SW480 (cell line): ENCODE data around the gene MAPKAP1.

Experiments
- DNase-seq: peaks from one replicate; pipeline ENCODE4 v3.0.0-alpha.2; 2016; ENCODE audit warnings: low spot score

Gene MAPKAP1

DNA sequence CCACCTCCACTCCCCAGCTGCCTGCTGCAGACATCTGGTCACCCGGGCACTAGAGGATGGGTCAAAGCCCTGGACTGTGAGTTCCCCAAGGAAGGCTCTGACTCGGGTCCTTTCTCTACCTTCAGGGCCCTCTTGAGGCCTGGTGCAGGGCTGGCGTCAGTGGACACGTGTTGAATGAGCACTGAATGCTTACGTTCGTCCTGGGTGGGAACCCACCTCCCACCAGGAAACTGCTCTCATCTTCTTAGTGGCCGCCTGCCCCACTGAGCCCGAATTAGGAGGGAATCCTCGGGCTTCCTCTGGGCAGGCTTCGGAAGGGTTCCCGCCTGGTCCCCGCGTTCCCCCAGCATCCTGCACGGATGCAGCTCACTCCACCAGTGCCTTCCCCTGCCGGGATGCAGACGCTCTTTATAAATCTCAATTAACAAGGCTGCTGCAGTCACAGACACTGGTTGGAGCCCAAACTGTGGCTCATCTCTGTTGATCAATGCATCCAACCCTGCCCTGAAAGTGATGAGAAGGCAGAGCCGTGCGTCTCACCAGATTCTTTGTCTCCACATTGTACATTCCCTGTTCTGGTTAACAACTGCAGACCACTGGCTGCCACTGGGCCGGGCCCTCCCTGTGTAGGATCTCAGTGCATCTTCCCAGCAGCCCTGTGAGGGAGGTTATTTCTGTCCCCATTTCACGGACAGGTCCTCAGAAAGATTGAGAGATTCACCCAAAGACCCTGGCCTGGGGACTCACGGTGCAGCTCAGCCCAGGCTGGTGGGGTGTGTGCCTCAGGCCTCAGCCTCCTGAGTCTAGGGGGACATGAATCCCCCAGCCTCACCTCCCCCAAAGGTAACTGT is 276.6 kb downstream of the MAPKAP1 start:
- no peak for DNase-seq

- DNase-seq = no peak
Measured at GRCh38 chr9:125429476-125430160, 277.4 kb downstream of the MAPKAP1 start.

GRCh38 chr9:125428902-125429467 is 278.0 kb downstream of the MAPKAP1 start:
- DNase-seq = no peak

GRCh38 chr9:125428060-125428901 is 278.7 kb downstream of the MAPKAP1 start:
- no peak for DNase-seq

DNA sequence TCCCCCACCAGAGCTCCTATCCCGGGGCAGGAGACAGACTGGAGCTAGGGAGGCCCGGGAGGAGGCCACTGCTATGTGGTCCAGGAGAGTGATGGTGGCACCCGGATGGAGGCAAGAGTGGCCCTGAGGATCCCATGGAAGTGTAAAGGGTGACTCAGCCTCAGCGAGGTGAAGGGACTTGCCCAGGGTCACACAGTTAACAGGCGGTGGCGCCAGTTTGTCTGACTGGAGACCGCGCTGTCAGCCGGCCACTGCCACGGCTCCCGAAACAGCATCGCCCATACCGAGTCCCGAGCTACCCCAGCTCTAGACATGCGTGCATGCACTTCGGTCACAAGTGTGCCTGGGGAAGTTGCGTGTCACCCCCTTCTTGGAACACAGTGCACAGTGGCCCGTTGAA is 279.5 kb downstream of the MAPKAP1 start:
- no peak for DNase-seq

DNA sequence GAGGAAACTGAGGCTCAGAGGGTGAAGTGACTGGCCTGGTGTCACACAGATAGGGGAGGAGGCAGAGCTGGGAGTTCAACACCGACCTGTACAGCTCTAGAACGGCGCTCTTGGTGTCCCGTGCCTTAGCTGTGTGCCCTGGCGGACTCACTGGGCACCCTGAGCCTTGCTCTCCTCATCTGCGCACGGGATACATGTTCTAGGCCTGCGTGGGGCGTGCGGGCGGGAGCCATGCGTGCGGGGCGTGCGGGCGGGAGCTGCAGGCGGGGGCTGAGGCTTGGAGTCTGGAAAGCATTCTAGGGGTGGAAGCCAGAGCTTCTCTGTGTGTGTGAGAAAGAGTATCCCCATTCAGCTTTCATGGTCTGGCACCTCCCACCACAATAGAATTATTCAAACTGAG is 280.1 kb downstream of the MAPKAP1 start:
- DNase-seq = no peak

- no peak for DNase-seq
Measured at GRCh38 chr9:125425901-125426515, 281.0 kb downstream of the MAPKAP1 start.

- DNase-seq = no peak
Measured at GRCh38 chr9:125425170-125425897, 281.7 kb downstream of the MAPKAP1 start.

GRCh38 chr9:125423964-125424363 is 283.0 kb downstream of the MAPKAP1 start:
- DNase-seq = no peak

GRCh38 chr9:125422853-125423252 is 284.2 kb downstream of the MAPKAP1 start:
- no peak for DNase-seq

- DNase-seq = no peak
Measured at GRCh38 chr9:125421591-125422181, 285.3 kb downstream of the MAPKAP1 start.

DNA sequence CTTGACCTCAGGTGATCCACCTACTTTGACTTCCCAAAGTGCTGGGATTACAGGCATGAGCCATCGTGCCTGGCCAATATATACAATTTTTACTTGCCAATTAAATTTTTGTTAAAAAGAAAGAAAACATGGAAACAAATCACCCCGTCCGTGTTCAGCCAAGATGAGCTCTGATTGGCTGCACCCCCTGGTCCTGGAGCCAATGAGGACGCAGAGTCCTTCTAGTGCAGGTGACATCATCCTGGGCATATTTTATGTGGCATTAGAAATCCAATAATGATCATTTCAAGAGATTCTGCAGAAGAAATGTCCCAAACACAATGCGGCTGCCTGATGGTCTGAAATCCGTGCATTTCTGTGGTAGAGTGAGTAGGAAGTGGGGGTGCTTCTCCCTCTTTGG is 285.8 kb downstream of the MAPKAP1 start:
- no peak for DNase-seq

GRCh38 chr9:125418404-125418803 is 288.6 kb downstream of the MAPKAP1 start:
- no peak for DNase-seq

DNA sequence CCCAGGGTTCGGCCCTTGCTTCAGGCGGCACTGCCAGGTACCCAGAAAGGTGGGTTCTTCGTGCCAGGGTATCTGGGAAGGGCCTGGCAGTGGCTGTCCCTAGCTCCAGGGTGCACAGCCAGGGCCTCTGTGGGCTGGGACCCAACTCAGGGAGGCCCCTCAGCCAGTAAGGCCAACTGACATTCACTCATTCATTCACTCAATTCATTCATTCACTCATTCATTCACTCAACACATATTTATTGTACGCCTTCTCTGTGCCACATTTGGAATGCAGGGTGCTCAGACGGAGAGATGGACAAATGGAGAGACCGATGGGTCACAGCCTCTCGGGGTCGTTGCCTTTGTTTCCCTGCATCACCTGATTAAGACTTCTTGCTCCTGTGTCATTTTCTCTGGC is 290.5 kb downstream of the MAPKAP1 start:
- DNase-seq = no peak

DNA sequence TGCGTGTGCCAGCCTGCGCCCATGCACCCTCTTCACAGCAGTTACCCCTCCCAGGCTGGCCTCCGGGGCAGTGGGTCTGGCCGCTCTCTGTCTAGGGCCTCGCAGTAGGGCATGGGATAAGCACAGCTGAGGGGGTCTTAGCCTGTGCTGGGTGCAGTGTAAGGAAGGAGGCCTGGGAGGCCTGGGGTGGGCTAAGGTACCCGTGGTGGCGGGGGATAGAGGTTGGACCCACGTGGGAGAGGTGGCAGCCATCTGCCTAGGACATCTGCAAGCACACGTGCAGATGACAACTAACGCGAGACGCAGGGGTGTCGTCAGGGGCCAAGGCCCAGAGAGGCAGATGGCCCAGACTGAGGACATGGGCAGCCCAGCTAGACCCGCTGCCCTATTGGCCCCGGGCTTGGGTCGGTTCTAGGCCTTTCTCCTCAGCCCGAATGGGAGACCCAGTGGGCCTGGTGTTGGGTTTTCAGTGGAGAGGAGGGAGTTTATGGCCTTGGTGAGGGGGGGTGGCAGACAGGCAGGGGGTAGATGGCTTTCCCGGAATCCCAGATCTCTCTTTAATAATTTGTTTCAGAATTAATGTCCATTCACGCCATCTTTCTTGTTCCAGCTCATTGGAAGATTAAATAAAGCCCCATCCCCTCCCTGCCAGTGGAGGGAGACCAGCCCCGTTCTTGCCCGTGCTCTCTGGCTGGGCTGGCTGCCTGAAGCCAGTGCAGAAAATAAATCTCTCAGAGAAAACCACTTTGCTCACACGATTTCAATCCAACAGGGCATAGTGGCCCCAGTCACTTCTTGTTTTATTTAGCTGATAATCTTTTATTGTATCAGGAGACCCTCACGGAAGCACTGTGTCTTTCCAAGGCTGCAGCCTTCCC is 291.2 kb downstream of the MAPKAP1 start:
- no peak for DNase-seq

DNA sequence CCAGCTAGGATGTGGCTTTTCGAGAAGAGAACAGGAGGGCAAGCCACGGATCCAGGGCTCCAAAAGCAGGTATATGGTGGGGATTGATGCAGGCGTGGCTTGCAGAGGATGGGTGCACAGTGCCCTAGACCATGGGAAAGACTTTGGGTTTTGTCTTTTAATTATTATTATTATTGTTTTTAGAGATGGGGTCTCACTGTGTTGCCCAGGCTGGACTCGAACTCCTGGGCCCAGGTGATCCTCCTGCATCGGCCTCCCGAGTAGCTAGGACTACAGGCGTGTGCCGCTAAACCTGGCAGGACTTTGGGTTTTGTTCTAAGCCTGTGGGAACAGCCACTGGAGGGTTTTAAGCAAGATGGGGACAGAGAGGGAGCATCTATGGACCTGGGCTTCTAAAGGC is 293.4 kb downstream of the MAPKAP1 start:
- no peak for DNase-seq

GRCh38 chr9:125412166-125412565 is 294.8 kb downstream of the MAPKAP1 start:
- no peak for DNase-seq

DNA sequence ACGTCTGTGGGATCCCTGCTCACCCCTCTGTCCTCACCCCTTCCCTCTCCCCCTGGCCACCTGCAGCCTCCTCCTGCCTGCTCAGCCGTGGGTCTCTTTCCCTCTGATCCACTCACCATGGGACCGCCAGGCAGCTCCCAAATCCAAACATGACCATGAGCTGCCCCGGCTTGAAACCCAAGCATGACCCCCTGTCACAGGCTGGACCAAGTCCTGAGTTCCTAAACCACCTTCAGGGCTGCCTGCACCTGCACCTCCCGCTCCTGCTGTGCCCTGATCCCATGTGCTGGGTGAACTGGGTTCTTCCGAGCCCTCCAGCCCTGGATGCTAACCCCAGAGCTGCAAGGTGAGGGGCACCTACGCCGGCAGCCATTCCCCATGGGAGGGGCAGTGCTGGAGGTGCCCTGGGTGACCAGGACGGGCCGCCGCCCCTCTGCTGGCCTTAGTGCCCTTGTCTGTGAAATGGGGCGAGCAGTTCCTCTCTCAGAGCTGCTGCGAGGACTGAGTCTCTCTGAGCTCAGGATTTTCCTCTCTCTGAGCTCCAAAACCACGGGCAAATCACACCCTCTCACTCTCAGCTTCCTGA is 295.7 kb downstream of the MAPKAP1 start:
- DNase-seq = no peak

GRCh38 chr9:125410522-125410894 is 296.5 kb downstream of the MAPKAP1 start:
- no peak for DNase-seq
